H1 (cell line): ENCODE data around the gene DAPK3.

ENCODE experiments used
- CTCF ChIP-seq, 3 experiments: IDR thresholded peaks; 1 replicate in 2 of 3; 2 replicates in 1 of 3; pipeline versions ENCODE4 v1.5.1 to v1.6.1; 2011; ENCODE audit warnings: low read length in 3 of 3, mild to moderate bottlenecking in 3 of 3, inconsistent platforms in 2 of 3, low read depth in 1 of 3, moderate library complexity in 1 of 3; ENCODE audit not compliant: insufficient read depth in 1 of 3; ENCODE audit errors: control extremely low read depth in 1 of 3
- EZH2 ChIP-seq: fragments of 200-600 bp; sonication (generic); IDR thresholded peaks from 2 replicates; pipeline ENCODE4 v1.7.1; 2012; ENCODE audit warnings: low read depth, mild to moderate bottlenecking, moderate library complexity, low read length, inconsistent platforms; ENCODE audit not compliant: severe bottlenecking
- SIN3A ChIP-seq, 2 experiments: IDR thresholded peaks in 1 of 2; conservative IDR thresholded peaks in 1 of 2; 2 replicates each; pipeline ENCODE4 v1.6.1; 2011 to 2012; ENCODE audit warnings: low read length in 2 of 2, improper control_type of control experiment in 1 of 2, low read depth in 1 of 2, mild to moderate bottlenecking in 1 of 2
- YY1 ChIP-seq: IDR thresholded peaks from 2 replicates; pipeline ENCODE4 v1.6.1; 2011; ENCODE audit warnings: low read depth, mild to moderate bottlenecking, low read length
- ZNF274 ChIP-seq: IDR thresholded peaks from 2 replicates; pipeline ENCODE4 v1.7.0; 2012; ENCODE audit warnings: low read length, borderline replicate concordance; ENCODE audit errors: extremely low read depth

- TF ChIP-seq CTCF (IDR thresholded peaks at IDR 0.05; ENCODE audit: control extremely low read depth in 1 of 3, insufficient read depth in 1 of 3, low read depth in 1 of 3, low read length in 3 of 3): no peak
- TF ChIP-seq ZNF274: no peak
- no peak for TF ChIP-seq YY1
- TF ChIP-seq SIN3A (conservative IDR thresholded peaks at IDR 0.05 in 1 of 2, IDR thresholded peaks at IDR 0.05 in 1 of 2; ENCODE audit: low read depth in 1 of 2, low read length in 2 of 2): no peak
- no peak for TF ChIP-seq EZH2
These were observed 47.7 kb downstream of the DAPK3 start for GRCh38 chr19:3923096-3923758.
